ENCODE data around the gene UBR1. TPM values are rescaled to one million over a fixed set of nuclear protein-coding genes. Genes with fewer than 3 reads are reported as not detected.
A peak's percentile ranks its signal among the peaks of the same experiment; 100 is the strongest.
"Not testable (repeated sequence)": the region's sequence is repeated elsewhere in the genome, so short reads cannot be mapped to it uniquely, and the experiment has no call there.

Gene UBR1
- total and polyA plus RNA-seq, 2 donors from 2014 or later, result 6.0 to 36.9 TPM

- Histone ChIP-seq H3K9me3 (ENCODE audit: control insufficient read depth in 2 of 3, insufficient read depth in 1 of 3, low read length in 3 of 3) (no peaks in the 10 kb centered on the region), H3K4me3 (ENCODE audit: low read length in 3 of 3) (peak within 1 kb of the TSS; percentile 87 to 92 (median 90)), H3K27ac (ENCODE audit: low read depth in 2 of 2, low read length in 2 of 2) (peak within 1 kb of the TSS; percentile 29 to 79), H3K36me3 (ENCODE audit: control insufficient read depth in 2 of 3, insufficient read depth in 3 of 3, low read length in 3 of 3) (peaks cover 0 to 2% (median 0%) of the 10 kb centered on the region in 3 donors), H3K4me1 (ENCODE audit: control insufficient read depth in 2 of 3, insufficient read depth in 2 of 3, low read depth in 1 of 3, low read length in 3 of 3) (peaks cover 0 to 3% (median 0%) of the 10 kb centered on the region in 3 donors), H3K9ac (ENCODE audit: low read length in 3 of 3) (peak within 1 kb of the TSS; percentile 74 to 97 (median 82)), H3K27me3 (ENCODE audit: control insufficient read depth, insufficient read depth, low read length) (no peaks in the 10 kb centered on the region)
- DNase-seq (peak; percentile 80 to 94 (median 86)), FAIRE-seq (no peak)
- TF ChIP-seq CTCF (IDR thresholded peaks at IDR 0.05; ENCODE audit: borderline replicate concordance, extremely low read depth, insufficient read depth), result no peak
- intact Hi-C loops (cut with DNase I), result no loop called here
These were observed 27.8 kb upstream of the UBR1 start, which contains the start of gene TMEM62 for GRCh38 chr15:43133430-43134156. Gene TMEM62 (plus strand): TSS chr15:43133586. CDS start chr15:43133803, 217 bp downstream.

- Histone ChIP-seq H3K36me3 (ENCODE audit: control insufficient read depth in 2 of 3, insufficient read depth in 3 of 3, low read length in 3 of 3) (peaks cover 0 to 2% (median 0%) of the 10 kb centered on the region in 3 donors), H3K27me3 (ENCODE audit: control insufficient read depth, insufficient read depth, low read length) (no peaks in the 10 kb centered on the region), H3K9me3 (ENCODE audit: control insufficient read depth in 2 of 3, insufficient read depth in 1 of 3, low read length in 3 of 3) (no peaks in the 10 kb centered on the region), H3K4me1 (ENCODE audit: control insufficient read depth in 2 of 3, insufficient read depth in 2 of 3, low read depth in 1 of 3, low read length in 3 of 3) (peaks cover 0 to 3% (median 0%) of the 10 kb centered on the region in 3 donors), H3K4me3 (ENCODE audit: low read length in 3 of 3) (peak overlapping the region; percentile 87 to 92 (median 90)), H3K9ac (ENCODE audit: low read length in 3 of 3) (peak overlapping the region; percentile 45 to 97 (median 74)), H3K27ac (ENCODE audit: low read depth in 2 of 2, low read length in 2 of 2) (peak overlapping the region; percentile 29 to 79)
- peak in 3 of 5 donors; percentile 20 to 48 (median 44) for DNase-seq
- no peak for FAIRE-seq
- intact Hi-C loops (cut with DNase I), result no loop called here
- no peak for TF ChIP-seq CTCF (IDR thresholded peaks at IDR 0.05; ENCODE audit: borderline replicate concordance, extremely low read depth, insufficient read depth)
These were observed 27.1 kb upstream of the UBR1 start for GRCh38 chr15:43132830-43133429.

GRCh38 chr15:43128980-43129335, 23.1 kb upstream of the UBR1 start:
- no peak overlapping the region for H3K4me3 ChIP-seq (ENCODE audit: low read length in 3 of 3)
- FAIRE-seq, result no peak
- H3K27me3 ChIP-seq (ENCODE audit: control insufficient read depth, insufficient read depth, low read length), result no peaks in the 10 kb centered on the region
- no peak for TF ChIP-seq CTCF (IDR thresholded peaks at IDR 0.05; ENCODE audit: borderline replicate concordance, extremely low read depth, insufficient read depth)
- no peaks in the 10 kb centered on the region for H3K9me3 ChIP-seq (ENCODE audit: control insufficient read depth in 2 of 3, insufficient read depth in 1 of 3, low read length in 3 of 3)
- no peak overlapping the region for H3K9ac ChIP-seq (ENCODE audit: low read length in 3 of 3)
- H3K36me3 ChIP-seq (ENCODE audit: control insufficient read depth in 2 of 3, insufficient read depth in 3 of 3, low read length in 3 of 3), result no peaks in the 10 kb centered on the region
- H3K4me1 ChIP-seq (ENCODE audit: control insufficient read depth in 2 of 3, insufficient read depth in 2 of 3, low read depth in 1 of 3, low read length in 3 of 3), result no peaks in the 10 kb centered on the region
- intact Hi-C loops (cut with DNase I), result no loop called here
- DNase-seq, result no peak
- H3K27ac ChIP-seq (ENCODE audit: low read depth in 2 of 2, low read length in 2 of 2), result no peak overlapping the region

GRCh38 chr15:43128174-43128979, 22.5 kb upstream of the UBR1 start:
- DNase-seq; H3K27me3 ChIP-seq (ENCODE audit: control insufficient read depth, insufficient read depth, low read length); H3K4me1 ChIP-seq (ENCODE audit: control insufficient read depth in 2 of 3, insufficient read depth in 2 of 3, low read depth in 1 of 3, low read length in 3 of 3); intact Hi-C loops (cut with DNase I); H3K9me3 ChIP-seq (ENCODE audit: control insufficient read depth in 2 of 3, insufficient read depth in 1 of 3, low read length in 3 of 3); H3K36me3 ChIP-seq (ENCODE audit: control insufficient read depth in 2 of 3, insufficient read depth in 3 of 3, low read length in 3 of 3); H3K27ac ChIP-seq (ENCODE audit: low read depth in 2 of 2, low read length in 2 of 2); H3K4me3 ChIP-seq (ENCODE audit: low read length in 3 of 3); FAIRE-seq; H3K9ac ChIP-seq (ENCODE audit: low read length in 3 of 3): not testable (repeated sequence)
